SJCRH30 (cell line): Measurements from ENCODE around the gene C2CD2L. TPM values are rescaled to one million over a fixed set of nuclear protein-coding genes. Genes with fewer than 3 reads are reported as not detected.
"Not testable (repeated sequence)": the region's sequence is repeated elsewhere in the genome, so short reads cannot be mapped to it uniquely, and the experiment has no call there.

ENCODE experiments used
- DNase-seq, 2 experiments: peaks; one replicate each; pipeline ENCODE4 v3.0.0-alpha.2; 2015 to 2020
- H3K27ac ChIP-seq: fragments of 250-450 bp; sonication (Bioruptor Pico); 2 replicates; pipeline ENCODE4 v1.5.1; 2020; ENCODE audit warnings: mild to moderate bottlenecking, moderate library complexity
- H3K27me3 ChIP-seq: fragments of 250-450 bp; sonication (Bioruptor Pico); 2 replicates; pipeline ENCODE4 v1.5.1; 2020; ENCODE audit warnings: mild to moderate bottlenecking, moderate library complexity
- H3K36me3 ChIP-seq: fragments of 250-450 bp; sonication (Bioruptor Pico); 2 replicates; pipeline ENCODE4 v1.5.1; 2020; ENCODE audit warnings: mild to moderate bottlenecking, moderate library complexity
- H3K4me1 ChIP-seq: fragments of 250-450 bp; sonication (Bioruptor Pico); 2 replicates; pipeline ENCODE4 v1.5.1; 2020; ENCODE audit warnings: mild to moderate bottlenecking, moderate library complexity
- H3K4me3 ChIP-seq: fragments of 250-450 bp; sonication (Bioruptor Pico); 2 replicates; pipeline ENCODE4 v1.5.1; 2020; ENCODE audit warnings: mild to moderate bottlenecking, moderate library complexity
- H3K9me3 ChIP-seq: fragments of 250-450 bp; sonication (Bioruptor Pico); replicated peaks from 2 replicates; pipeline ENCODE4 v1.5.1; 2020; ENCODE audit warnings: mild to moderate bottlenecking, moderate library complexity
- total RNA-seq: library from RNA; depleted of rRNA; stranded (reverse); fragments of >200 nt; shearing (Covaris generic); gene quantifications from 2 replicates; pipeline ENCODE4 v1.2.3, GENCODE V29; 2014

Gene C2CD2L
- total RNA-seq, 1 experiment from 2014 or later = 4.8 TPM

- Histone ChIP-seq H3K4me3 (no peak overlapping the region), H3K4me1 (peaks cover 9% of the 10 kb centered on the region), H3K27ac (no peak overlapping the region), H3K27me3 (no peaks in the 10 kb centered on the region), H3K9me3 (no peaks in the 10 kb centered on the region), H3K36me3 (no peaks in the 10 kb centered on the region)
- DNase-seq = no peak
Measured at GRCh38 chr11:119117004-119117706, 10.0 kb downstream of the C2CD2L start.

GRCh38 chr11:119118227-119118626 lies 11.1 kb downstream of the C2CD2L start:
- no peak overlapping the region for H3K27ac ChIP-seq
- H3K27me3 ChIP-seq = no peaks in the 10 kb centered on the region
- no peak for DNase-seq
- no peak overlapping the region for H3K4me3 ChIP-seq
- H3K36me3 ChIP-seq = no peaks in the 10 kb centered on the region
- H3K9me3 ChIP-seq = no peaks in the 10 kb centered on the region
- H3K4me1 ChIP-seq = peaks cover 9% of the 10 kb centered on the region

GRCh38 chr11:119118946-119119345 lies 11.8 kb downstream of the C2CD2L start:
- no peaks in the 10 kb centered on the region for H3K27me3 ChIP-seq
- H3K4me3 ChIP-seq = no peak overlapping the region
- peaks cover 9% of the 10 kb centered on the region for H3K4me1 ChIP-seq
- H3K27ac ChIP-seq = no peak overlapping the region
- H3K36me3 ChIP-seq = no peaks in the 10 kb centered on the region
- no peaks in the 10 kb centered on the region for H3K9me3 ChIP-seq
- DNase-seq = no peak

- Histone ChIP-seq H3K9me3 (no peaks in the 10 kb centered on the region), H3K36me3 (0 out of 2 replicates have a peak, but pooled peaks cover 2% of the 10 kb centered on the region), H3K27me3 (no peaks in the 10 kb centered on the region), H3K4me1 (peaks cover 9% of the 10 kb centered on the region), H3K4me3 (peak overlapping the region; percentile 99), H3K27ac (peak overlapping the region; percentile 70)
- DNase-seq = peak in 1 of 2 experiments; percentile 54
Measured at GRCh38 chr11:119120639-119121007, 13.5 kb downstream of the C2CD2L start.

GRCh38 chr11:119121008-119121810 lies 14.1 kb downstream of the C2CD2L start, which contains the start of gene HINFP:
Gene HINFP (plus strand): TSS chr11:119121580. CDS start chr11:119126945, 5,365 bp downstream.
- Histone ChIP-seq H3K4me3 (peak within 1 kb of the TSS; percentile 99), H3K36me3 (0 out of 2 replicates have a peak, but pooled peaks cover 2% of the 10 kb centered on the region), H3K9me3 (no peaks in the 10 kb centered on the region), H3K27me3 (no peaks in the 10 kb centered on the region), H3K27ac (peak within 1 kb of the TSS; percentile 70), H3K4me1 (peaks cover 9% of the 10 kb centered on the region)
- DNase-seq = peak; percentile 97 to 98

GRCh38 chr11:119121811-119122124 lies 14.6 kb downstream of the C2CD2L start:
- H3K4me3 ChIP-seq = peak overlapping the region; percentile 99
- 0 out of 2 replicates have a peak, but pooled peaks cover 2% of the 10 kb centered on the region for H3K36me3 ChIP-seq

GRCh38 chr11:119125821-119126220 lies 18.7 kb downstream of the C2CD2L start:
- DNase-seq = no peak
- Histone ChIP-seq H3K36me3 (0 out of 2 replicates have a peak, but pooled peaks cover 2% of the 10 kb centered on the region), H3K27me3 (no peaks in the 10 kb centered on the region), H3K9me3 (no peaks in the 10 kb centered on the region), H3K4me3 (no peak overlapping the region), H3K27ac (no peak overlapping the region), H3K4me1 (peaks cover 1% of the 10 kb centered on the region)

More at GRCh38 chr11:119121811-119122124, 14.6 kb downstream of the C2CD2L start:
- Histone ChIP-seq H3K9me3 (no peaks in the 10 kb centered on the region), H3K27ac (peak overlapping the region; percentile 49; the same call in 1 of the 2 replicates), H3K4me1 (peaks cover 9% of the 10 kb centered on the region), H3K27me3 (no peaks in the 10 kb centered on the region)
- no peak for DNase-seq

- H3K4me3 ChIP-seq = no peak overlapping the region
Measured at GRCh38 chr11:119126675-119127268, 19.6 kb downstream of the C2CD2L start.

GRCh38 chr11:119130662-119131061 lies 23.5 kb downstream of the C2CD2L start:
- Histone ChIP-seq H3K9me3 (no peaks in the 10 kb centered on the region), H3K4me3 (no peak overlapping the region), H3K27me3 (no peaks in the 10 kb centered on the region), H3K36me3 (peaks cover 7% of the 10 kb centered on the region), H3K27ac (no peak overlapping the region), H3K4me1 (no peaks in the 10 kb centered on the region)
- DNase-seq = no peak

More at GRCh38 chr11:119126675-119127268, 19.6 kb downstream of the C2CD2L start:
- Histone ChIP-seq H3K4me1 (no peaks in the 10 kb centered on the region), H3K27ac (no peak overlapping the region), H3K36me3 (0 out of 2 replicates have a peak, but pooled peaks cover 2% of the 10 kb centered on the region), H3K27me3 (no peaks in the 10 kb centered on the region), H3K9me3 (no peaks in the 10 kb centered on the region)
- DNase-seq = no peak

GRCh38 chr11:119134389-119134978 lies 27.3 kb downstream of the C2CD2L start:
- Histone ChIP-seq H3K36me3 (peaks cover 7% of the 10 kb centered on the region), H3K9me3 (no peaks in the 10 kb centered on the region), H3K27me3 (no peaks in the 10 kb centered on the region), H3K4me1 (no peaks in the 10 kb centered on the region), H3K4me3 (no peak overlapping the region), H3K27ac (no peak overlapping the region)
- no peak for DNase-seq

GRCh38 chr11:119139276-119139675 lies 32.1 kb downstream of the C2CD2L start:
- H3K27me3 ChIP-seq, H3K4me3 ChIP-seq, H3K36me3 ChIP-seq, H3K27ac ChIP-seq, H3K9me3 ChIP-seq, DNase-seq, H3K4me1 ChIP-seq: not testable (repeated sequence)

GRCh38 chr11:119144825-119145486 lies 37.8 kb downstream of the C2CD2L start:
- no peak overlapping the region for H3K4me3 ChIP-seq
- H3K36me3 ChIP-seq = no peaks in the 10 kb centered on the region
- DNase-seq = peak; percentile 70 to 76
- H3K27me3 ChIP-seq = peaks cover 2% of the 10 kb centered on the region; the same call in 1 of the 2 replicates
- H3K27ac ChIP-seq = no peak overlapping the region
- no peaks in the 10 kb centered on the region for H3K9me3 ChIP-seq
- H3K4me1 ChIP-seq = no peaks in the 10 kb centered on the region; the same call in 1 of the 2 replicates

GRCh38 chr11:119145551-119145950 lies 38.4 kb downstream of the C2CD2L start:
- Histone ChIP-seq H3K27me3 (peaks cover 8% of the 10 kb centered on the region; the same call in 1 of the 2 replicates), H3K36me3 (no peaks in the 10 kb centered on the region), H3K9me3 (no peaks in the 10 kb centered on the region), H3K27ac (no peak overlapping the region), H3K4me3 (no peak overlapping the region), H3K4me1 (no peaks in the 10 kb centered on the region; the same call in 1 of the 2 replicates)
- no peak for DNase-seq
